ENCODE data around the gene CAPZA1. TPM values are rescaled to one million over a fixed set of nuclear protein-coding genes. Genes with fewer than 3 reads are reported as not detected.

CAPZA1 gene
- total and polyA plus RNA-seq, 2 of the 8 experiments (the other 6 are each of a cell fraction or from before 2014, with no cell fraction given) = 48.9 to 107 TPM

- no peak overlapping the region for H3K27ac ChIP-seq (ENCODE audit: low read depth, low read length)
- no peaks in the 10 kb centered on the region for H3K9me3 ChIP-seq (ENCODE audit: insufficient read depth in 2 of 2, low read depth in 1 of 2, low read length in 1 of 2)
- no peak overlapping the region for H3K14ac ChIP-seq (ENCODE audit: insufficient read length)
- DNase-seq (ENCODE audit: low read depth in 1 of 2, low spot score in 2 of 2) (peak; percentile 82 to 90), FAIRE-seq (peak; percentile 52)
- H2BK15ac ChIP-seq (ENCODE audit: low read length) = peak overlapping the region; percentile 98; the same call in 1 of the 2 replicates
- peak overlapping the region; percentile 6 to 78 (median 42); a peak in 7 of 8 replicates for H3K4me3 ChIP-seq (ENCODE audit: extremely low read depth in 1 of 4, insufficient read depth in 2 of 4, low read depth in 3 of 4, low read length in 4 of 4)
- H3K36me3 ChIP-seq (ENCODE audit: control insufficient read depth in 2 of 4, insufficient read depth in 4 of 4, low read length in 3 of 4) = peaks cover 0 to 3% (median 2%) of the 10 kb centered on the region in 4 experiments; a peak in 3 of 8 replicates
- H3K27me3 ChIP-seq (replicated peaks in 1 of 4; ENCODE audit: control insufficient read depth in 3 of 4, extremely low read depth in 1 of 4, insufficient read depth in 3 of 4, low read length in 3 of 4) = peaks cover 0 to 10% (median 4%) of the 10 kb centered on the region in 4 experiments; a peak in 2 of 7 replicates
- H3K23me2 ChIP-seq (ENCODE audit: low read depth, low read length) = peaks cover 11% of the 10 kb centered on the region; the same call in 1 of the 2 replicates
- H2BK120ac ChIP-seq (replicated peaks; ENCODE audit: low read depth, low read length) = no peak overlapping the region
- H2BK12ac ChIP-seq (ENCODE audit: low read depth, low read length) = no peak overlapping the region
- ChIA-PET POLR2A (ENCODE audit: partially characterized antibody) (interaction anchor here (0.8 to 4.1 kb wide), 15 partner anchors 10 to 334 kb away, joined by 3 to 71 read pairs (median 3); partner anchors contain the start of genes CAPZA1, MOV10, PPM1J and ST7L), CTCF (ENCODE audit: partially characterized antibody) (interaction anchor here (0.5 to 9.8 kb wide), 10 partner anchors 9 to 1665 kb away, joined by 3 to 63 read pairs (median 4); partner anchors contain the start of genes MOV10 and PPM1J)
- H2AFZ ChIP-seq (ENCODE audit: low read length) = no peak overlapping the region
- no peak overlapping the region for H3K23ac ChIP-seq (ENCODE audit: insufficient read length)
- H3K9ac ChIP-seq (replicated peaks in 1 of 4; ENCODE audit: extremely low read depth in 1 of 4, low read depth in 3 of 4, low read length in 3 of 4) = peak overlapping the region in 1 of 4 experiments; percentile 36; a peak in 2 of 7 replicates
- H3K4ac ChIP-seq (replicated peaks; ENCODE audit: insufficient read length, low read depth, low read length) = no peak overlapping the region
- peak overlapping the region; percentile 82 for H2BK5ac ChIP-seq (ENCODE audit: low read depth, low read length)
- H3K79me1 ChIP-seq (ENCODE audit: low read depth, low read length) = no peaks in the 10 kb centered on the region
- no peak overlapping the region for H4K5ac ChIP-seq (ENCODE audit: insufficient read length, low read depth, low read length)
- H3K4me2 ChIP-seq (ENCODE audit: insufficient read depth in 1 of 2, low read depth in 2 of 2, low read length in 2 of 2) = peak overlapping the region; percentile 41 to 90
- H3K18ac ChIP-seq (ENCODE audit: extremely low read depth, low read length) = no peak overlapping the region
- H2BK20ac ChIP-seq (ENCODE audit: low read length) = no peak overlapping the region
- no peak overlapping the region for H4K8ac ChIP-seq (ENCODE audit: extremely low read depth, insufficient read depth, low read length)
- peaks cover 10 to 15% of the 10 kb centered on the region in 2 experiments for H4K20me1 ChIP-seq (replicated peaks in 1 of 2; ENCODE audit: control insufficient read depth in 1 of 2, insufficient read depth in 2 of 2, low read length in 2 of 2)
- H3K4me1 ChIP-seq (replicated peaks in 1 of 4; ENCODE audit: control insufficient read depth in 3 of 4, insufficient read depth in 4 of 4, low read length in 3 of 4) = peaks cover 12 to 46% (median 29%) of the 10 kb centered on the region in 4 experiments
- no peaks in the 10 kb centered on the region for H3K79me2 ChIP-seq (ENCODE audit: control insufficient read depth in 1 of 2, insufficient read depth in 2 of 2, low read length in 2 of 2)
- H2AK5ac ChIP-seq (ENCODE audit: low read depth, low read length) = no peak overlapping the region
- no peak overlapping the region for H3K56ac ChIP-seq (replicated peaks; ENCODE audit: insufficient read length, low read depth, low read length)
- H4K91ac ChIP-seq (replicated peaks; ENCODE audit: insufficient read length, low read length) = peak overlapping the region; percentile 36
- 7% methylated on average over 11 of the region's 13 CpGs; no CpG with 5 or more reads in 1 of the 2 experiments for WGBS, 2 experiments (ENCODE audit: extremely low coverage in 1 of 2, insufficient coverage in 1 of 2, insufficient read length in 1 of 2, insufficient replicate concordance in 2 of 2, low coverage in 1 of 2, low lambda C conversion rate in 2 of 2, missing lambda C conversion rate in 1 of 2)
- no peak for TF ChIP-seq JUN (IDR thresholded peaks at IDR 0.05; ENCODE audit: low read depth, low read length)
- 0 out of 2 replicates have a peak, but pooled peaks have one; percentile 22 for TF ChIP-seq TAF1 (IDR thresholded peaks at IDR 0.05; ENCODE audit: low read depth, low read length)
- no peak for TF ChIP-seq HDAC6 (IDR thresholded peaks at IDR 0.05; ENCODE audit: low read depth, low read length)
- TF ChIP-seq SIRT6 (IDR thresholded peaks at IDR 0.05; ENCODE audit: low read length) = no peak
- TF ChIP-seq ATF3 (IDR thresholded peaks at IDR 0.05; ENCODE audit: insufficient read depth, low read depth, low read length) = no peak
- TF ChIP-seq RBBP5 (IDR thresholded peaks at IDR 0.05; ENCODE audit: borderline replicate concordance, low read depth, low read length) = no peak
- no peak for TF ChIP-seq SIX5 (IDR thresholded peaks at IDR 0.05; ENCODE audit: low read depth, low read length)
- TF ChIP-seq MAX (IDR thresholded peaks at IDR 0.05) = peak; percentile 74
- TF ChIP-seq CBX5 (IDR thresholded peaks at IDR 0.05; ENCODE audit: low read depth, low read length) = no peak
- TF ChIP-seq E2F6 (IDR thresholded peaks at IDR 0.05) = peak; percentile 85
These were observed 85.4 kb downstream of the CAPZA1 start for GRCh38 chr1:112704934-112705627.
